OCI-LY3 (cell line): Measurements from ENCODE around the gene TENT5C.

Source experiments
- EZH2phosphoT487 ChIP-seq: fragments of 200-600 bp; shearing (Covaris generic); IDR thresholded peaks from 2 replicates; pipeline ENCODE4 v1.6.1; 2018; ENCODE audit warnings: antibody characterized with exemption, mixed run types, low read depth
- TF ChIP-seq, protein P1 (sequence below): fragments of 200-600, 300-600 bp; sonication (generic); IDR thresholded peaks from 2 replicates; pipeline ENCODE4 v1.5.1; 2014; ENCODE audit warnings: antibody characterized with exemption, low read length, low read depth

DNA sequence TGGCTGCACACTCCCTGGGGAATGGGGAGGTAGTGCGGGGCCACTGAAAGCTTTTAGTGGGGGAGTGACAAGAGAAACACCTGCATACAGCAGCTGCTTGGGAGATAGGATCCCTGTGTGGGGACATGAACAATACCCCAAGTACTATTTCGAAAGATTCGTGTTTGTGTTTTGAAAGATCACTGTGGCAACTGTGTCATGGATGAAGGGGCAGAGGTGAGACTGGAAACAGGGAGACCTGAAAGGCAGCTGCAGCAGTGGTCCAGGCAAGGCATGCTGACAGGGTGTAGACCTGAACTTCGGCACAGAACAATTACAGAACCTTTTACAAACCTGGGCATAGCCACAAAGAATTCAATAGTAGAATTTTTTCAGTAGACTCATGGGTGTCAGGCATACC is 32.9 kb downstream of the TENT5C start:
- TF ChIP-seq, protein P1, sequence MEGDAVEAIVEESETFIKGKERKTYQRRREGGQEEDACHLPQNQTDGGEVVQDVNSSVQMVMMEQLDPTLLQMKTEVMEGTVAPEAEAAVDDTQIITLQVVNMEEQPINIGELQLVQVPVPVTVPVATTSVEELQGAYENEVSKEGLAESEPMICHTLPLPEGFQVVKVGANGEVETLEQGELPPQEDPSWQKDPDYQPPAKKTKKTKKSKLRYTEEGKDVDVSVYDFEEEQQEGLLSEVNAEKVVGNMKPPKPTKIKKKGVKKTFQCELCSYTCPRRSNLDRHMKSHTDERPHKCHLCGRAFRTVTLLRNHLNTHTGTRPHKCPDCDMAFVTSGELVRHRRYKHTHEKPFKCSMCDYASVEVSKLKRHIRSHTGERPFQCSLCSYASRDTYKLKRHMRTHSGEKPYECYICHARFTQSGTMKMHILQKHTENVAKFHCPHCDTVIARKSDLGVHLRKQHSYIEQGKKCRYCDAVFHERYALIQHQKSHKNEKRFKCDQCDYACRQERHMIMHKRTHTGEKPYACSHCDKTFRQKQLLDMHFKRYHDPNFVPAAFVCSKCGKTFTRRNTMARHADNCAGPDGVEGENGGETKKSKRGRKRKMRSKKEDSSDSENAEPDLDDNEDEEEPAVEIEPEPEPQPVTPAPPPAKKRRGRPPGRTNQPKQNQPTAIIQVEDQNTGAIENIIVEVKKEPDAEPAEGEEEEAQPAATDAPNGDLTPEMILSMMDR, result no peak
- TF ChIP-seq EZH2phosphoT487, result no peak
